HG02973 (cell line): ENCODE measurements around the gene SLX9.
"Not testable (repeated sequence)": the region's sequence is repeated elsewhere in the genome, so short reads cannot be mapped to it uniquely, and the experiment has no call there.

Experiments used
- ATAC-seq: cut with Tn5 transposase; IDR thresholded peaks from one replicate; pipeline ENCODE4 v1.9.1; 2021; ENCODE audit warnings: moderate library complexity; ENCODE audit not compliant: unreplicated experiment

SLX9 gene

GRCh38 chr21:44902268-44903049, 37.4 kb upstream of the SLX9 start:
- no peak for ATAC-seq

- ATAC-seq, result no peak
Measured at GRCh38 chr21:44903050-44903685, 36.7 kb upstream of the SLX9 start.

DNA sequence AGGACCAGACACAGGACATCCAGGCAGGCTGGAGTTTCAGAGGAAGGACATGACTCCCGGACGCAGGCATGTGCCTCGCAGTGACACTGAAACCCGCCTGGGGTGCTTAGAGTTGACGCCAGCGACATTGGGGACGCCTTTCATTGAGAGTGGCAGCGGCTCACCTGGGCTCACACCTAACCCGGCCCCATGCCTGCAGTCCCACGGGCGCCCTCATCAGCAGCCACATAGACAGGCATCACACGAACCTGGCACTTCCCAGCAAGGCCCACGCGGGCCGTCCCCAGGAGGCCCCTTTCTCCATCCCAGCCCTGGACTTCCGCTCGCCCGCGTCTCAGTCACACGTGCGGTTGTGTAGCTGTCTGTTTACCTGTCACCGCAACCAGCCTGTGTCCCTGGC, 36.1 kb upstream of the SLX9 start:
- ATAC-seq, result no peak

GRCh38 chr21:44904141-44904923, 35.5 kb upstream of the SLX9 start:
- no peak for ATAC-seq

DNA sequence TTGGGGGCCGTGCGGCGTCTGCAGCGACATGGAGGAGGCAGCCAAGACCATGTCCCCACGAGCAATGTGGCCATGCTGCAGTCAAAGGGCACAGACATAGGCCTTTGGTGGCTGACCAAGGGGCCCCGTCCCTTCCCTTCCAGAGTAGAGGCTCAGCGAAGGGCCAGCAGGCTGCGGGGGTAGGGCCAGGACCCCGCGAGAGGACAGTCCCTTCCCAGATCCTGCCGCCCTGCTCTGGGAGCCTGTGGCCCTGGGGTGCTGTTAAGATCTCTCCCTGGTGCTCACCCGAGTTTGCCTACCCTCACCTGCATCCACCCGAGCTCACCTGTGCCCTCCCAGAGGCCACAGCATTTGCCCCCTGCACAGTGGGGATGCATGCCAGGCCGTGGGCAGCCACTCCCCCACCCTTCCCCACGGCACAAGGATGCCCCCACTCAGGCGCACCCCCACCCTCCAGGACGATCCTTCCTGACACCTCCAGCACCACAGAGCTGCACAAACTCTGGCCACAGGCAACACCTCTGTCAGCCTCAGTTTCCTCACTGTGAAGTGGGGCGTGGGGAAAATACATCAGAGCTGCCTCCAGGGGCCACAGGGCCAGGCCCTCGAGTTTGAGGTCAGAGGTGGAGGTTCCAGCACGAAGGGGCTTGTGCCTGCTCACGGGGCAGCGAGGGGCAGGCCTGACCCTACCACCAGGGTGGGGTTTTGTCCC, 34.7 kb upstream of the SLX9 start:
- no peak for ATAC-seq

DNA sequence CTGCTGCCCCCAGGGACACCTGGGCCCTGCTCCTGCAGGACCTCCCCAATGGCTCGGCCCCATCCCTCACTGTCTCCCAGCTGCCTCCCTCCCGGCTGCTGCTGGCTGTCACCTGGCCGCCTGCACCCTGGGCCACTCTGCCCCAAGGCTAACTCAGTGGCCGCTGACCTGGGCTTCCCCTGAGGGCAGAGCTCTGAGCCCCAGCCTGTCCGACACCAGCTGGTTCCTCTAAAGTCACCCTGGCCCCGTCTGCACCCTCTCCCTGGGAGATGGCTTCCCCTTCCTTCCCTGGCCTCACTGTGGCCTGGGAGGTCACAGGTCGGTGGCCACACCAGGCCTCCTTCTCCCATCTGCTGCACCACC, 34.1 kb upstream of the SLX9 start:
- ATAC-seq, result no peak

GRCh38 chr21:44907225-44907965, 32.4 kb upstream of the SLX9 start:
- ATAC-seq, result no peak

DNA sequence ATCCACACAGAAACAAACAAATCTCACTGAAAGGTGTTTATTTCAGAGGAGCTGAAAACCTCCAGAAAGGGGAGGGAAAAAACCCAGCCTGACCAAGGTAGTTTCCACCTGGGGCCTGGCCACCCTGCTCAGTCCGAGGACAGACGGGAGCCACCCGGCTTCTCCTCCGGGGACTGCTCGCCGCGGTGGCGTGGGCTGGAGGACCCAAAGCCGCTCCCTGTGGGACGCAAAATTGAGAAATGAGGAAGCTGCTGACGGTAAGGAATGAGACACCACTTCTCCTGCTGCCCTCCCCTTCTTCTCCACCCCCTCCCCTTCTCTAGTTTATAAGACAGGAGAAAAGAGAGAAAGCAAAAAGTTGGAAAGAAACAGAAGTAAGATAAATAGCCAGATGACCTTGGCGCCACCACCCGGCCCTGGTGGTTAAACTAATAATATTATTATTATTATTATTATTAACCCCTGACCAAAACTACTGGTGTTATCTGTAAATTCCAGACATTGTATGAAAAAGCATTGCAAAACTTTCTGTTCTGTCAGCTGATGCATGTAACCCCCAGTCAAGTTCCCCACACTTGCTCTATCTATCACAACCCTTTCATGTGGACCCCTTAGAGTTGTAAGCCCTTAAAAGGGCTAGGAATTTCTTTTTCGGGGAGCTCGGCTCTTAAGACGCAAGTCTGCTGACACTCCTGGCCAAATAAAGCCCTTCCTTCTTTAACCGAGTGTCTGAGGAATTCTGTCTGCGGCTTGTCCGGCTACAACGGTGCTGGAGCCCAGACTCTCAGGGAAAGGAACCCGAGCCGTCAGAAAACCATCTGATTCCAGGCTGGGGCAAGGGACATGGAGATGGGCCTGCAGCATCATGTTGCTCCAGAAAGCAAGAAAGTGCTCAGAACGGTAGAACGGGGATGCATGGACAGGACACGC, 31.6 kb upstream of the SLX9 start:
- ATAC-seq, result no peak

DNA sequence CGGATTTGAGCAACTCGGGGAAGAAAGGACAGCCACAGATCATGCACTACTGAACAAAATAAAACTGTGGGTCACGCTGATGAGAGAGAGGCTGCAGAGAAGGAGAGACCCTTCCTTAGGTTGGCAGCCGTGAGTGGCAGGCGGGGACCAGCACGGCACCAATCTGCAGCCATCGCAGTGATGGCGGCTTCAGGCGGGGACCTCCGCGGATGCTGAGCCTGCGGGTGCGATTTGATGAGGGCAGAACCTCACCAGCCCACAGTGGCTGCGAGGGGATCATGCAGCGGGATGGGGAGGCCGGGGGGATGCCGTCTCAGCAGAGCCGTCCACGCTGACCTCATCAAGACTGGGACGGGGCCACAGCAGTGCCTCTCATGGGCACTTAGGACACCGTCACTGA, 30.9 kb upstream of the SLX9 start:
- no peak for ATAC-seq

DNA sequence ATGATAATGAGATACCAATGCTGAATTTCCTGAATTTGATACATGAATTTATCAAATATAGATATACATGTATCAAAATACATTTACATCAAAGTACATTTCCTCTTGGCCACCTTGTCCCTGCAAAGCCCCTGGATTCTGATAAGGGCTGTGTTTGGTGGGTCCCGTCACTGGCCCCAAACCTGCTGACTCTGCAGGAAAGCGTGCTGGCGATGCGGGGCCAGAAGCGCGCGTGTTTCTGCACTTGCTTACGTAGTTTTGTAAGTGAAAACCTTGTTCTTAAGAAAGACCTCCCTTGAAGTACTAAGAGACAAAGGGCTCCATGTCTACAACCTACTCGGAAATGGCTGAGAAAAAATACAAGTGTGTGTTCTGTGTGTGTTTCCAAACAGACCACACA, 30.1 kb upstream of the SLX9 start:
- no peak for ATAC-seq

DNA sequence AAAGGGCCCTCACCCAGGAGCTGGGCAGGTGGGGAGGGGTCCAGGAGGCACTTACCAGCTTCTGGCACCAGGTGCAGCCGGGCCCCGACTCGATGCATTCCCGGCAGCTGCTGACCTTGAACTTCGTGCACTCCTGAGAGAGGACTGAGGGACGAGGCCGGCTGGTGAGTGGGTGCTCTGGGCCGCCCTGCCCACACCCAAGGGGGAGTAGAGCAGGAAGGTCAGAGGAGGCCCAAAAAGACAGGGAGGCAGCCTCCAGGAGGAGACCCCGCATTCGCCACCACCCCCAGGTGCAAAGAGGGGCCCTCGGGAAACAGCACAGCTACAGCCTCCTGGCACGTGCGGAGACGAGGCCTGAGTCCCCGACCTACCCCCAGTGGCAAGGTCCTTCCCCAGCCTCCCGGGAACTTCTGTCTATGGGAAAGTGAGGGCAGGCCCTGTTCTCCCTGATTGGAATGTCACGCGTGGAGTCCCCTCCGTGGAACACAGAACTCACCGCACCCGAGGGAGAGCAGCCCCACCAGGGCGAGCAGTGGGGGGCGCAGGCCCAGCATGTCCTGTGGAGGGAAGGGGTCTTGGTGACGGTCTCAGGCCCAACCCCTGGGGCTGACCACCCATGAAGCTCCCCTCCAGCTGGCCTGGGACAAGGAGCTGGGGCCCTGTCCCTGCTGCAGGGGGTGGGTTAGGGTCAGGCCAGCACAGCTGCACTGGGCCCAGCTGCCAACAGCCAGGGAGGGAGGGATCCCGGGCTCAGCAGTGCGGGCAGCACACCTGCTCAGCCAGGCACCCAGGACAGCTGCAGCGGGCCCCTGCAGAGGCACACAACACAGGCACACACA, 29.4 kb upstream of the SLX9 start:
- ATAC-seq, result no peak

DNA sequence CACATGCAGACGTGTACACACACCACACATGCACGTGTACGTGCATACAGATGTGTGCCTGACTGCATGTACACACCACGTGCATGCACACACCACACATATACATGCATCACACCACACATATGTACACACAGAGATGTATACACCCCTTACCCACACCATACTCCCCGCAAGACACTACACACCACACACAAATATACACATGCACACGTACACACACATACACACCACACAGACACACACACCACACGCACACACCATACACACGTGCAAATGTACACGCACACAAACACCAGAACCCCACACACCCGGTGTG, 28.8 kb upstream of the SLX9 start:
- no peak for ATAC-seq

DNA sequence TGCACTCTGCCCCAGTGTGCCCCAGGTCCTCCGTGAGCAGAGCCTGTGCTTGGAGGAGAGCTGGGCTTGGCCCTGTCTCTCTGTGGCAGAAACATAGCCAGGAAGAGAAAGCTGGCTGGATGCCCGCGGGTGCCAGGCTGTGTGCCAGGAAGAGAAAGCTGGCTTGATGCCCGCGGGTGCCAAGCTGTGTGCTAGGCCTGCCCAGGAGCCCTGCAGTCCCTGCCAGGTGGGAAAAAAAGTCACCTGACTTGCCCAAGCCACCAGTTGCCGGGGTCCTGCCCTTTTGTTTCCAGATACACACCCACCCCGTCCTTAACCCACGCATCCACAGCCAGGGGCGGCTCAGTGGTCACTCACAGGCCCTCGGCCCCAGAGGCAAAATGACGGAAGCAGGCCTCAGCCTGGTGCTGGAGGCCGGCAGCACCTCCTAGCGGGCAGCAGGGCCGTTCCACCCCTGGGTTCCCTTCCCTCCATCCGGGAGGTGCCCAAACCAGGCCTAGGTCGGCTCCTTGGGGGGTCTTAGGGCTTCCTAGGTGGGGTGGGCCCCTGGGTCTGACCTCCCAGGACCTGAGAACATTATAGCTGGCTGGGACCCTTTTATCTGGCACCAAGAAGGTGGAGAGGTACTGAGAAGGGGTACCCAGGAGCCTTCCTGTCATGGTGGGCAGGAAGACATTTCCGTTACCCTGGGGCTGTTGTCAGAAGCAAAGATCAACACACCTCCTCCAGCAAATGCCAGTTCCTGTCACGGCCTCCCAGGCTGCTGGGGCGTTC, 28.3 kb upstream of the SLX9 start:
- ATAC-seq, result no peak

DNA sequence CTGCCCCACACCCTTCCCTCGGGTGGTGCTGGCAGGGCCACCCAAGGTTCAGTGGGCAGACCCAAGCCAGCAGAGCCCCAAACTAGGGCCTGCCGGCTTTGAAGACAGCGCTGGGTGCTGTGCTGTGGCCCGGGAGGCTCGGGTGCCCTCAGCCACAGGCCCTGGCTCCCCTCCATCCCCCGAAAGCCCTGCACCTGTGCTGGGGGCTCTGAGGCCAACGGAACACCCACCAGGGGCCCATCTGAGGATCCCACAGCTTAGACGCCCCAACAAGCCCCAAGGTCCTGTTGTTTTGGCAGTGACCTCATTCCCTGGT, 27.7 kb upstream of the SLX9 start:
- ATAC-seq, result no peak

DNA sequence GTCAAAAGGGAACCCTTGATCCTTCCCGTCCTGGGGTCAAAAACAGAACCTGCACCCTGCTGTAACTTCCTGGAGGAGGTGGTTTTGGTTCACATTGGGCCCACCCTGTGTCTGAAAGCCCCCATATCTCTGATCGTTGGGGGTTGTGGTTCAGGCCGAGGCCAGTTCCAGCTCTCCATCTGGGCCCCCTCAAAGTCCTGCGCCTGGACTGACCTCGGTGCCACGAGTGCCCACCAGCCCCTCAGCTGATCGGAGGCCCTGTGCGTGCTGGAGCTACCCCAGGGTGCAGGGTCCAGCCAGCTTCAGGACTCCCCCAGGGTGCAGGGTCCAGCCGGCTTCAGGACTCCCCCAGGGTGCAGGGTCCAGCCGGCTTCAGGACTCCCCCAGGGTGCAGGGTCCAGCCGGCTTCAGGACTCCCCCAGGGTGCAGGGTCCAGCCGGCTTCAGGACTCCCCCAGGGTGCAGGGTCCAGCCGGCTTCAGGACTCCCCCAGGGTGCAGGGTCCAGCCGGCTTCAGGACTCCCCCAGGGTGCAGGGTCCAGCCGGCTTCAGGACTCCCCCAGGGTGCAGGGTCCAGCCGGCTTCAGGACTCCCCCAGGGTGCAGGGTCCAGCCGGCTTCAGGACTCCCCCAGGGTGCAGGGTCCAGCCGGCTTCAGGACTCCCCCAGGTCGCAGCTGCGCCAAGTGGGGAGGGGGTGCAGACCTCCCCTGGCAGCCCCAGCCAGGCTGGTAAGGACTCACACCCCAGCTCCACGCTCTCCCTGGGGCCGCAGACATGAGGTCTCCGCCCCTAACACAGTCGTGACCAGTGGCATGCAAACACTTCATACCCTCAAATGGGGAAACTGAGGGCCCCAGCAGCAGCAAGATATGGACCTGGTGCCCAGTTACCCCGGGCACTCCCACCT, 27.1 kb upstream of the SLX9 start:
- ATAC-seq, result not testable (repeated sequence)

GRCh38 chr21:44913425-44914175, 26.2 kb upstream of the SLX9 start:
- ATAC-seq, result no peak
